Right ventricle myocardium superior (tissue), 1 donor: ENCODE results near the gene MTR. TPM values are rescaled to one million over a fixed set of nuclear protein-coding genes. Genes with fewer than 3 reads are reported as not detected.
"Not testable (repeated sequence)": the region's sequence is repeated elsewhere in the genome, so short reads cannot be mapped to it uniquely, and the experiment has no call there.

Experiments
- ATAC-seq: fragments of 200-7000 bp; cut with Tn5 transposase; one replicate; pipeline ENCODE4 v1.9.1; 2020; ENCODE audit warnings: mild to moderate bottlenecking; ENCODE audit not compliant: poor library complexity
- DNase-seq: peaks from one replicate; pipeline ENCODE4 v3.0.0-alpha.2; 2020
- intact Hi-C: fragments of 100-400 bp; cut with DNase I; formaldehyde crosslinking; loops from one replicate; pipeline ENCODE4 v1.11.2; 2022
- total RNA-seq: library from RNA; stranded (reverse); fragmentation: NEBNext Ultra II Directional; extraction: Animal tissue kit (Norgen Biotek cat#: 25700); gene quantifications from one replicate; pipeline ENCODE4 v1.2.1, GENCODE V29; 2021
- donor health status: DM: no; HTN: yes; CAD: no; lungs with severe emphysema.

Gene MTR
- total RNA-seq, 1 donor from 2014 or later = 47.2 TPM

DNA sequence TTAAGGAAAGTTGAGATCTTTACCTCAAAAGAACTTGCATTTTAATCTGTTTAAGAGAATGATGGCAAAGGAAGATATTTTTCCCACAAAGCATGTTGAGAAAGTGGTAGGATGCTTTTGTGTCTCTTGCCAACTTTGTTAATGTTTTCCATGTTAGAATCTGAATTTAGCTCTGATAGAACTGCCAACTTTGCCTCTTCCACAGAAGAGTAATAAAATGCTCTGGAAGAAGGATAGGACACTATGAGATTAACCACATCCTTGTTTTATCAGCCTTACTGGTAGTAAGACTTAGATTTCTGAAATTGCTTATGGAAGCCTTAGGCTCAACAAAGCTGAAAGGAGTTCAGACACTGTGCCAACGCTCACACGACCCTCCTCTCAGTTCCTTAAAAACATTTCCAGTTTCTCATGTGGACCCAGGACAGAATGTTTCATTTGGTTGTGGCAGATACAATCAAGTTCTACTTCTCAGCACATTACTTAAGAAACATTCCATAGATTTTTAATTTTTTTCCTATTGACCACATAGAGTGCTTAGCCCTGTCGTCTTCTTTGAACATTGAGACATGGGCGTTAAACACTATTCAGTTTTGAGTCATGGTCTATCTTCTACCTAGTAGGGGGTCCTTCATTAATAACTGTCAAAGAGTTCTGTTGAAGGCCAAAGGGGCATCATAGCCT, 59.0 kb downstream of the MTR start:
- ATAC-seq = no peak
- no peak for DNase-seq
- intact Hi-C loops = no loop called here

- ATAC-seq (no peak), DNase-seq (no peak)
- intact Hi-C loops = no loop called here
Measured at GRCh38 chr1:236854605-236854983, 59.5 kb downstream of the MTR start.

DNA sequence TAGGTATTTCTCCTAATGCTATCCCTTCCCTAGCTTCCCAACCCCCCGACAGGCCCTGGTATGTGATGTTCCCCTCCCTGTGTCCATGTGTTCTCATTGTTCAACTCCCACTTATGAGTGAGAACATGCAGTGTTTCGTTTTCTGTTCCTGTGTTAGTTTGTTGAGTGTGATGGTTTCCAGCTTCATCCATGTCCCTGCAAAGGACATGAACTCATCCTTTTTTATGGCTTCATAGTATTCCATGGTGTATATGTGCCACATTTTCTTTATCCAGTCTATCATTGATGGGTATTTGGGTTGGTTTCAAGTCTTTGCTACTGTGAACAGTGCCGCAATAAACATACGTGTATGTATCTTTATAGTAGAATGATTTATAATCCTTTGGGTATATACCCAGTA, 61.6 kb downstream of the MTR start:
- ATAC-seq, intact Hi-C loops, DNase-seq: not testable (repeated sequence)

GRCh38 chr1:236858165-236858564, 63.1 kb downstream of the MTR start:
- ATAC-seq (no peak), DNase-seq (no peak)
- intact Hi-C loops = no loop called here

DNA sequence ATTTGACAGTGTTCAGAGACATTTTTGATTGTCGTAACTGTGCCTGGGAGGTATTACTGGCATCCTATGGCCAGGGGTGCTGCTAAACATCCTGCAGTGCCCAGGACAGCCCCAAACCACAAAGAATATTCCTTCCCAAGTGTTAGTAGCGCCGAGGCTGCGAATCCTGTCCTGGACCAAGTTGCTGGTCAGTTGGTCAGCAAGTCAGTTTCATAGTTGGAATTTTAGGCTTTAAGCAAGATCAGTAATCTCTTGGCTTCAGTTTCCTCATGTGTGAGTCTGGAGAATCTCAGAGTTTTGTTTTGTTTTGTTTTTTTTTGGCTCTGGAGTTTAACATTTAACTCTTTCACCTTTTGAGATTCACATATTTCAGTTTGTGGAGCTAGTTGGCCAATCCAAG, 65.0 kb downstream of the MTR start:
- DNase-seq (no peak), ATAC-seq (no peak)
- intact Hi-C loops = loop anchor here (10.0 kb wide), 1 partner anchor 95 kb away; no protein-coding TSS in a partner anchor

- intact Hi-C loops = loop anchor here (10.0 kb wide), 1 partner anchor 96 kb away; no protein-coding TSS in a partner anchor
- no peak for ATAC-seq
- no peak for DNase-seq
Measured at GRCh38 chr1:236860674-236861073, 65.6 kb downstream of the MTR start.

DNA sequence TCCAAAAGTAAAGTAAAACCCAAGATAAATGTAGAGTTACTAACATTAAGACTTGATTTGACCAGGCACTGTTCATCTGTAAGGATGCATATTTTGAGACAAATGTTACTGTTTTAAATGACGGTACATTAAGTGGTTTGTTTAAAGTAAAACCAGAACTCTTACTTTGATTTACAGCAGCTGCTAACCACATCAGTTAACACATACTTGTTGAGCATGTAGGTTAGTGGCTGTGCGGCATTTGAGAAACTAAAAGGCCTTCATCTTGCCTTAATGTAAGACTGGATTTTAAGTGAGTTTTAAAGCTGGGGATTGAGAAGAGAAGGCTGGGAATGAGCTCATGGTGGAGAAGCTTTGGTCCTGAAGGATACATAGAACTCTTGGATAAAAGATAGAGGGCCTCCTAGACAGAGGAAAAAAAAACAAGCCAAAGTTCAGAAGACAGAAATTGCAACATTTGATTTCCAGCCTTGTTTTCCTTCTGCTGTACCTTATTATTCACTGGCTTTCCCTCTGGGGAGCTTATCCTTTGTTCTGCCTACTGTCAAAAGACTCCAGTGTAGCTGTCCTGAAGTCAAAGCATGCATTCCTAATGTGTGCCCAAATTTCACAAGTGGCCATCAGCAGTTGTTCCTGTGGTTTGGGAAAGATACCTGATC, 66.6 kb downstream of the MTR start:
- intact Hi-C loops = loop anchor here (10.0 kb wide), 1 partner anchor 97 kb away; no protein-coding TSS in a partner anchor
- DNase-seq = no peak

DNA sequence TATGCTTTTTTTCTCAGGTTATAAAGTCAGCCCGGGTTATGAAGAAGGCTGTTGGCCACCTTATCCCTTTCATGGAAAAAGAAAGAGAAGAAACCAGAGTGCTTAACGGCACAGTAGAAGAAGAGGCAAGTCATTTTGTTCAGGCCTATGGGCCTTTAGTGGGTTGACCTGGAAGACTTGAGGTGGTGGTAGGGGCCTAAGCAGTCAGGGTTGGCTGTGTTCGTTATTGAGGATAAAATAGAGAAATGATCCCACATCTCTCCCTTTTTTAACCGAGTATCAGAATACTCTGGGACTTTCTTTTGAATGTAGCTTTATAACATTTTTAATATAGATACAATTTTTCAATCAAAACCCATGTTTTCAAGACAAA, 67.1 kb downstream of the MTR start:
- ATAC-seq (peak; percentile 2), DNase-seq (no peak)
- intact Hi-C loops = loop anchor here (10.0 kb wide), 1 partner anchor 97 kb away; no protein-coding TSS in a partner anchor

More for the DNA sequence above, 66.6 kb downstream of the MTR start:
- ATAC-seq = peak; percentile 39

DNA sequence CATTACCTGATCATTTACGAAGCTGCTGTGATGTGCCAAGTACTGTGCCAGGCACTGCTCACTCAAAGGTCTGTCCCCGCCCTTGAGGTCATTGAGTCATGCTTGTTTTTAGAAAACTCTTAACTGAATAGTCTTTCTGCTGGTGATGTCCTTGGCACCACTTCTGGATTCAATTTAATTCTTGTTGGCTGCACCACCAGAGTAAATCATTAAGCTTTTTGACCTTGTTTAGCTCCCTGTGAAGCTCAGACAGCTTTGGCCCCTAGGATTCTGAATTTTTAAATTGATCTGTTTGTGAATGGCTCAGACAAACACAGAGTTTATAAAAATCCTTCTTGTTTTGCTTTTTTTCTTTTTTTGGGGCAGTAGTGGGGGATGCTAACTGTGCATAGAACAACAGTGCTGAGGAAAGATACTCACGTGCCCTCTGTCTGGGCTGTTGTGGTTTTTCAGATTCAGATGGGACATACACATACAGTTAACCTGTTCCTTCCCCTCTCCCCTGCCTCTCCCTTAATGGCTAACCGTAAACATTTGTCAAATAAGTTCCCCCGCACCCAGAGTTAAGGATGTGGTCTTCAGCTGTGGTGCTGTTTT, 67.6 kb downstream of the MTR start:
- ATAC-seq (peak; percentile 87), DNase-seq (peak; percentile 41)
- intact Hi-C loops = loop anchor here (10.0 kb wide), 1 partner anchor 98 kb away; no protein-coding TSS in a partner anchor

- no peak for ATAC-seq
- intact Hi-C loops = loop anchor here (10.0 kb wide), 1 partner anchor 99 kb away; no protein-coding TSS in a partner anchor
Measured at GRCh38 chr1:236864211-236864610, 69.1 kb downstream of the MTR start.

GRCh38 chr1:236864996-236865817, 70.1 kb downstream of the MTR start:
- intact Hi-C loops = loop anchor here (10.0 kb wide), 1 partner anchor 100 kb away; no protein-coding TSS in a partner anchor
- ATAC-seq = peak; percentile 58
- no peak for DNase-seq

More at GRCh38 chr1:236864211-236864610, 69.1 kb downstream of the MTR start:
- DNase-seq = no peak

GRCh38 chr1:236865818-236866155, 70.7 kb downstream of the MTR start:
- intact Hi-C loops = loop anchor here (10.0 kb wide), 1 partner anchor 101 kb away; no protein-coding TSS in a partner anchor
- no peak for DNase-seq

DNA sequence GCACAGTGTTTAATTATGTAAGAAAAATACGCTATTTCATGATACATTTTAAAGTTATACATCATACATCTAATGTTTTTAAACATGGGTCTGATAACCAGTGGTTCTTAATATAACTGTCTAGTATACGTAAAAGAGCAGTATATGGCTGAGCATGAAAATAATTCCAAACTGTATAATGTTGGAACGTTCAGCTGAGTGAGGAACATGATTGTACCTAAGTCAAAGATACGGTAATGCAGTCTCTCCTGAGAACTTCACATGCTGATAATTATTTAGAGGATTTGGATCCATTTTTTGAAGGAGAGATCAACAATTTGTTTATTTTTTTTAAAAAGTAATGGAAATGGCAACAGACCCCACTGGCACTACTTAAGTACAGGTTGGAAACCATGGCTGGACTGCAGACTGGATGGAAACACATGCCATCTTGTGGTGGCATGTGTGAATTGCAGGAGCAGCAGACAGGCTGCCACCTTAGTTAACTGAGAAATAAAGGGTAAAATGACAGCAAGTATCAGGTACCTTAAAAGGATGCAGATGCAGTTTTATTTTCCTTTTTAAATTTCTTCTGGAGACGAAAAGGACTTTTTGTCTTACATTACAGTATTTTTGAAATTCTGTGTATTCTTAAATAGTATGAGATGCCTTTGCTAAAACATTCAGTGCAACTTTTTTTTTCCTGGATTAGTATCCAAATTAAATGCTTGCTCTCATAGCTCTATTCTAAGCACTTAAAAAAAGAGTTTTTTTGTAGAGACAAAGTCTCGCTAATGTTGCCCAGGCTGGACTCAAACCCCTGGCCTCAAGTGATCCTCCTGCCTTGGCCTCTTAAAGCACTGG, 73.8 kb downstream of the MTR start:
- ATAC-seq (peak; percentile 42), DNase-seq (no peak)
- intact Hi-C loops = loop anchor here (10.0 kb wide), 1 partner anchor 104 kb away; no protein-coding TSS in a partner anchor

More at GRCh38 chr1:236865818-236866155, 70.7 kb downstream of the MTR start:
- ATAC-seq = no peak

DNA sequence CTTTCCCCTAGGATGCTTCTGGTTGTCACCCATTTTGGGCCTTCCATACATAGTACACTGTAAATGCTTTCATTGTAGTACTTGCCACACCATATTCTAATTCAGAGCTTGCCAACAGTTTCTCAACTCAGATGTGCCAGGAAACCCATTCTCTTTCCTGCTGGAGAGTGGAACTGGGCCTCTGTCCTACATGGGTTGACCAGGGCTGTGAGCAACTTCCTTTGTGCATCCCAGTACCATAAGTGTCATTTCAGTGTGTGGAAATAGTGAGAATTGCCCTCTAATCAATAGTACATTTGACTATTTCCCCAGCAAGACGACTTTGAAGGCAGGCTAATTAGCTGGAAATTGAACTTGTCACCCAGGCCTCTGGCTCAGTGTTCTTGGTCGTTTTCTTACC, 74.8 kb downstream of the MTR start:
- intact Hi-C loops = loop anchor here (10.0 kb wide), 1 partner anchor 105 kb away; no protein-coding TSS in a partner anchor
- ATAC-seq = no peak
- no peak for DNase-seq

DNA sequence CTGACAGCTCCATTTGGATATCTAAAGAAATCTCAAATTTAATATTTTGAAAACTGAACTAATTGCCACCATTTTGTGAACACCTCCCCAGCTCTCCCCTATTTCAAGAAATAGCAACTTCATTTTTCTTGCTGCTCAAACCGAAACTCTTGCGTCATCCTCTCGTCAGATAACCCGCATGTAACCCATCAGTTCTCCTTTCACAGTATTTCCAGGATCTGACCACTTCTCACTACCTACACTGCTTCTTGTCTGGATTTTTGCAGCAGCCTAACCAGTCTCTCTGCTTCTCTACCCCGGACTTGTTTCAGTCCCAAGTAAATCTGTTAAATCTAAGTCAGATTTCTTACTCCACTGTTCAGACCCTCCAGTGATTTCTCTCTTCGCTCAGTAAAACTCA, 75.6 kb downstream of the MTR start:
- no peak for ATAC-seq
- intact Hi-C loops = no loop called here
- no peak for DNase-seq

DNA sequence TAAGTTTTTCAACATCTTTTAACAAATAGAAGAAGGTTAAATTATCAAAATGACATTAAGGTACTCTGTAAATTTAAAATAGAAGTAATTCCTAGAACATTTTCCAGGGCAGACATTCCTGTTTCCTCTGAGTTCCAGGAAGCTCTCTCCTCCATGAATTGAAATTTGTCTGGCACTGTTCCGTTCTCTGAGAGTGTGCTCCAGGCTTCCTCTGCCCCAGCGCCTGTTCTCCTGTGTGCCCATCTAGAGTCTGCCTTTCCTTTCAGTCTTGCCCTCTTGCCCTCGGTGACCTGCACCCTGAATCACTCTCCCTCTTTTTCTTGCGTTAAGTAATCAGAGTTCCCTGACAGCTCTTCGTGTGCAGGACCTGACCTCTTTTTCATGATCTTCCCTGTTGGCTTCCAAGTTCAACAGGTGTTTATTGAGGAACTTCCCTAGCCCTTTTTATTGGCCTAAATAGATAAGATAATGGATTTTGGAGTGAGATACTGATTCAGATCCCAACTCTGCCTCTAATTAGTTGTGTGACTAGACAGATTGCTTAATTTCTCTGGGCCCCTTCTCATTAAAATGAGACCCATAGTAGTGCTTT, 77.1 kb downstream of the MTR start:
- intact Hi-C loops = no loop called here
- DNase-seq (no peak), ATAC-seq (peak; percentile 64)

- ATAC-seq (no peak), DNase-seq (no peak)
- intact Hi-C loops = no loop called here
Measured at GRCh38 chr1:236875975-236876374, 80.9 kb downstream of the MTR start.
